AG04450 (cell line): ENCODE results near the gene CAV2. TPM values are rescaled to one million over a fixed set of nuclear protein-coding genes. Genes with fewer than 3 reads are reported as not detected.

Source experiments
- CTCF ChIA-PET: fragments of 300-600, 350-600 bp; formaldehyde crosslinking; extraction: SDS; loops from one replicate; lab custom pipeline; 2022; ENCODE audit warnings: antibody characterized with exemption, inconsistent platforms; lab: Charles Lee
- POLR2A ChIA-PET: fragments of 350-600 bp; formaldehyde crosslinking; extraction: SDS; loops from one replicate; lab custom pipeline; 2021; ENCODE audit warnings: antibody characterized with exemption, inconsistent platforms; lab: Yijun Ruan, JAX
- DNase-seq: peaks from one replicate; pipeline ENCODE4 v3.0.0-alpha.2; 2011; ENCODE audit warnings: low read depth, low spot score
- H3K27ac ChIP-seq: one replicate; pipeline ENCODE4 v1.5.1; 2012; ENCODE audit warnings: low read depth, low read length, control low read depth
- H3K27me3 ChIP-seq: one replicate; pipeline ENCODE4 v1.6.0; 2012; ENCODE audit warnings: low read length; ENCODE audit not compliant: control insufficient read depth, insufficient read depth
- H3K4me3 ChIP-seq: 2 replicates; pipeline ENCODE4 v1.5.1; 2011; ENCODE audit warnings: mild to moderate bottlenecking, low read depth, low read length, control low read depth
- H3K9me3 ChIP-seq: 2 replicates; pipeline ENCODE4 v1.5.1; 2012; ENCODE audit warnings: low read length; ENCODE audit not compliant: control insufficient read depth, insufficient read depth
- CTCF ChIP-seq: IDR thresholded peaks from 2 replicates; pipeline ENCODE4 v1.5.1; 2011; ENCODE audit warnings: low read depth, low read length, control low read depth, inconsistent platforms
- polyA plus RNA-seq: library from polyadenylated mRNA; depleted of rRNA; stranded (reverse); fragments of >200 nt; gene quantifications from 2 replicates; pipeline ENCODE4 v1.2.3, GENCODE V29; 2011

CAV2 gene
- polyA plus RNA-seq, 1 experiment: 265 TPM

GRCh38 chr7:116549370-116549769 lies 49.8 kb downstream of the CAV2 start:
- no peak for TF ChIP-seq CTCF
- Histone ChIP-seq H3K27ac (no peak overlapping the region), H3K4me3 (no peak overlapping the region), H3K9me3 (no peaks in the 10 kb centered on the region), H3K27me3 (no peaks in the 10 kb centered on the region)
- no peak for DNase-seq
- ChIA-PET CTCF (interaction anchor here (0.9 kb wide), 1 partner anchor 23 kb away, joined by 3 read pairs; no protein-coding TSS in a partner anchor), POLR2A (no interaction called here)

DNA sequence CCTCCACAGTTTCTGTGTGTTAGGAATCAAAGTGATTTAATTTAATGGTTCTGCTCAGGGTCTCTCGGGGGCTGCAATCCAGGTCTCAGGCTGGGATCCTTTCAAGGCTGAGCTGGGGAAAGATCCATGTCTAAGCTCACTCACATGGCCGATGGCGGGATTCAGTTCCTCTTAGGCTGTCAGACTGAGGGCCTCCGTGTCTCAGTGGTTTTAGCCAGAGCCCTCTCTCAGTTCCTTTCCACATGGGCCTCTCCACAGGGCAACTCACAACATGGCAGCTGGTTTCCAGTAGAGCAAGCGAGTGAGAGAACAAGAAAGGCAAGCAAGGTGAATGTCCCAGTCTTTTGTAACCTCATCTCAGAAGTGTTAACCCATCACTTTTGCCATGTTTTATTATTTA lies 52.2 kb downstream of the CAV2 start:
- Histone ChIP-seq H3K27me3 (no peaks in the 10 kb centered on the region), H3K4me3 (no peak overlapping the region), H3K27ac (no peak overlapping the region), H3K9me3 (no peaks in the 10 kb centered on the region)
- ChIA-PET CTCF (interaction anchor here (1.3 to 2.5 kb wide), 3 partner anchors 25 to 310 kb away, joined by 4 to 11 read pairs (median 9); no protein-coding TSS in a partner anchor), POLR2A (interaction anchor here (1.5 kb wide), 1 partner anchor 25 kb away, joined by 4 read pairs; no protein-coding TSS in a partner anchor)
- TF ChIP-seq CTCF: no peak
- no peak for DNase-seq

DNA sequence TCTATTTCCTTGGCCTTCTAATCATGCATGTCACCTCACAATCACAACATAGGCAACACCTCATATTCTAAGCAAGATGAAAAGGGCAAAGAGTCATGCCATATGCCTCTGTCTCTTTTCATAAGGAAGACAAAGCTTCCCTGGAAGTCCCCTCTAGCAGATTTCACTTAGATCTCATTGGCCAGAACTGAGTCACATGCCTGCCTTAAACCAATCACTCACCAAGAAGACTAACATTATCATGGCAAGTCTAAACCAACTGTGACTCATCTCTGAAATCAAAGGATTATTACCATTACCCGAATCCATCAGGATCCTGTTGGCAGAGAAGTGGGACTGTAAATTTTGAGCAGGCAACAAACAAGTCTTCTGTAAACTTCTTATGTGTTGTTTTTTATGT lies 53.1 kb downstream of the CAV2 start:
- H3K27me3 ChIP-seq: no peaks in the 10 kb centered on the region
- ChIA-PET CTCF (interaction anchor here (2.0 to 2.5 kb wide), 2 partner anchors 26 to 294 kb away, joined by 9 to 11 read pairs; no protein-coding TSS in a partner anchor), POLR2A (interaction anchor here (1.5 kb wide), 1 partner anchor 26 kb away, joined by 4 read pairs; no protein-coding TSS in a partner anchor)
- no peak for TF ChIP-seq CTCF
- H3K4me3 ChIP-seq: no peak overlapping the region
- no peak overlapping the region for H3K27ac ChIP-seq
- no peaks in the 10 kb centered on the region for H3K9me3 ChIP-seq
- no peak for DNase-seq

DNA sequence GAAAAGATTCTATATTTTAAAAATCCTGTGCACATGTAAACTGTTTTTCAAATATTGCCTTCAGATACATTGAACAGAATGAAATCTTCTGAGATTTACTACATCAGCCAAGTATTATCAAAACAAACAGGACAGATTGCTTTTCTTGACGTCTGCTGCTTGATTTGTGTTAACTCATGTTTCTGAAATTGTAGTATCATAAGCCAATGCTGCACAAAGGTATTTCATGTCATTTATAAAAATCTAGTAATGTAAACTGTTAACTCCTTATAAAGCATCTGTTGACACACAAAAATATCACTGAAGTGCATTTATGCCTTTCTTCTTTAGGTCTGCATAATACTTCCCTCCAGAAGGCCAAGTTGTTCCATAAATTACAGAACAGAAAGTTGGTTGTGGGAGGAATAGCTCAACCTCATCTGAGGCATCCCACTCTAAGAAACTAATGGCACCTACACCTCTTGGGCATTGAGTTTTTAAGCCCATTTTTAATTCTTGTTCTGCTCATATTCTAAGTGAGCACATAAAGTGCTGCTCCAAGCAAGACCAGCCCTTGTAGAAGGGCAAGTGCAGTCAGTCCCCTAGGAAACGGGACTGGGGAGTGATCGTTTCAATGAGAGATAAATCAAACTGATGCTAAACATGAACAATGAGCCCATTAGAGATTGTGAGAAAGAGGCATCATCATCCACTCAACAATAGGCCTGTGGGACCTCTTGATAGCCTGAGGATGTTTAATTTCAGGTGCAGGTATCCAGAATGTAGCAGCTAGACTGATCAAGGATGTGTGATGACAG lies 53.8 kb downstream of the CAV2 start:
- POLR2A ChIA-PET: interaction anchor here (0.7 to 1.5 kb wide), 2 partner anchors 8 to 27 kb away, joined by 3 to 4 read pairs; no protein-coding TSS in a partner anchor

More for the DNA sequence above, 53.8 kb downstream of the CAV2 start:
- CTCF ChIA-PET: no interaction called here
- Histone ChIP-seq H3K9me3 (no peaks in the 10 kb centered on the region), H3K27me3 (no peaks in the 10 kb centered on the region), H3K27ac (no peak overlapping the region), H3K4me3 (no peak overlapping the region)
- no peak for DNase-seq
- TF ChIP-seq CTCF: no peak
